HS-5 (cell line): ENCODE results near the gene RUBCN.
A peak's percentile ranks its signal among the peaks of the same experiment; 100 is the strongest.

ENCODE experiments used
- DNase-seq: peaks from one replicate; pipeline ENCODE4 v3.0.0-alpha.2; 2012; ENCODE audit warnings: low read depth

RUBCN gene

GRCh38 chr3:197736491-197737318 lies at the start of gene RUBCN:
Gene RUBCN, minus strand, starts transcription at chr3:197736904. Its CDS starts 185 bp downstream, at chr3:197736719.
- peak; percentile 69 for DNase-seq

GRCh38 chr3:197784019-197784585 lies 47.4 kb upstream of the RUBCN start:
- DNase-seq, result no peak

- DNase-seq, result no peak
Observed at GRCh38 chr3:197782230-197782629, 45.5 kb upstream of the RUBCN start.

DNA sequence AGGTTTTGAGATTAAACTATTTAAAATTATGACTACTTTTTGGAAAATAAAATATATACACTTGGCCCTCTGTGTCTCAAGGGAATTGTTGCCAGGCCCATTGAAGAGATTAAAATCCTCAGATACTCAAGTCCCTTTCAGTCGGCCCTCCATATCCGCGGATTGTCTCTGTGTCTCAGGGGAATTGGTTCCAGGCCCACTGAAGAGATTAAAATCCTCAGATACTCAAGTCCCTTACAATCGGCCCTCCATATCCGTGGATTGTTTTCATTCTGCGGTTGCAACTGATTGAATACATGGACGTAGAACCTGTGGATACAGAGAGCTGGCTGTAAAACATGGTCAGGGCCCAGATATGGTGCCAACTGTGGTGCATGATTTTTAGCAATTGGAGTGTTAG lies 38.6 kb upstream of the RUBCN start:
- no peak for DNase-seq

DNA sequence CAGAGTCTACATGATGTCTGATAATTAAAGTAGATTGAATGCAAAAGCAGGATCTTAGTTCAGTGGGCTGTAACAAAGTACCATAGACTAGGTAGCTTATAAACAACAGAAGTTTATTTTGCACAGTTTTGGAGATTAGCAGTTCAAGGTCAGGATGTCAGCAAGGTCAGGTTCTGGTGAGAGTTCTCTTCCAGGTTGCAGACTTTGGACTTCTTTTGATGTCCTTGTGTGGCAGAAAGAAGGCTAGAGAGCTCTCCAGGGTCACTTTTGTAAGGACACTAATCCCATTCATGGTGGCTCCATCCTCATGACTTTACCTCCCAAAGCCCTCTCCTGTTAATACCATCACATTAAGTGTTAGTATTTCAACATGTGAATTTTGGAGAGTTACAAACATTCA lies 25.1 kb upstream of the RUBCN start:
- DNase-seq, result no peak

- no peak for DNase-seq
Observed at GRCh38 chr3:197758512-197758911, 21.8 kb upstream of the RUBCN start.

- no peak for DNase-seq
Observed at GRCh38 chr3:197756704-197757103, 20.0 kb upstream of the RUBCN start.

DNA sequence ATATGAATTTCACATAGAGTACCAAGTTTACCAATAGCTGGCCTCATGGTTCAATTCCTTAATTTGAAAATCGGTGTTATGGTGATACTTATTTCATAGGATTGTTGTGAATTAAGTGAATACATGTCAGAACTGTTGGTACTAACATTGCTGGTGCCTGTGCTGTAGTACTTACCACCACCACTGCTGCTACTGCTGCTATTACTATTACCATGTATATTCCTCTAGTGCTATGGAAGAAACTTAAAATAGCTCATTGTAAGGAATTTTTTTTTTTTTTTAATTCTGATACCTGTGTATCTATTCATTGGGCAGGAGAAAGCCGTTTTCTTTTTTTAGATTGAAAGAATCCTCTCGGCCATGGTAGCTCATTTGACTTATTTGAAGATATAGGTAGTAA lies 16.6 kb upstream of the RUBCN start:
- no peak for DNase-seq

DNA sequence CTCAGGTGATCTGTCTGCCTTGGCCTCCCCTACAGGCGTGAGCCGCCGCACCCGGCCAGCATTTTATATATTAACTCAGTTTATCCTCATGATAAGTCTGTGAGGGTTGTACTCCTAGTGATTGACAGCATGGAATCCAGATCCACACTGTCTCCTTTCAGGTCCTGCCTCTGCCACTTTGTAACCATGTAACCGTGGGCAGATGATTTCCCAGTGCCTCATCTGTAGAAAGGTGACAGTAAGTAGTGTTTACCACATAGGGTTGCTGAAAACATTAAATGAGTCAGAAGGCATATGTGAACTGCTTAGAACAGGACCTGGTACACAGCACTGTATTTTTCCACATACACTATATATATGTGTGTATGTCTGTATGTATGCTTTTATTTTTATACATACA lies 15.4 kb upstream of the RUBCN start:
- no peak for DNase-seq

DNA sequence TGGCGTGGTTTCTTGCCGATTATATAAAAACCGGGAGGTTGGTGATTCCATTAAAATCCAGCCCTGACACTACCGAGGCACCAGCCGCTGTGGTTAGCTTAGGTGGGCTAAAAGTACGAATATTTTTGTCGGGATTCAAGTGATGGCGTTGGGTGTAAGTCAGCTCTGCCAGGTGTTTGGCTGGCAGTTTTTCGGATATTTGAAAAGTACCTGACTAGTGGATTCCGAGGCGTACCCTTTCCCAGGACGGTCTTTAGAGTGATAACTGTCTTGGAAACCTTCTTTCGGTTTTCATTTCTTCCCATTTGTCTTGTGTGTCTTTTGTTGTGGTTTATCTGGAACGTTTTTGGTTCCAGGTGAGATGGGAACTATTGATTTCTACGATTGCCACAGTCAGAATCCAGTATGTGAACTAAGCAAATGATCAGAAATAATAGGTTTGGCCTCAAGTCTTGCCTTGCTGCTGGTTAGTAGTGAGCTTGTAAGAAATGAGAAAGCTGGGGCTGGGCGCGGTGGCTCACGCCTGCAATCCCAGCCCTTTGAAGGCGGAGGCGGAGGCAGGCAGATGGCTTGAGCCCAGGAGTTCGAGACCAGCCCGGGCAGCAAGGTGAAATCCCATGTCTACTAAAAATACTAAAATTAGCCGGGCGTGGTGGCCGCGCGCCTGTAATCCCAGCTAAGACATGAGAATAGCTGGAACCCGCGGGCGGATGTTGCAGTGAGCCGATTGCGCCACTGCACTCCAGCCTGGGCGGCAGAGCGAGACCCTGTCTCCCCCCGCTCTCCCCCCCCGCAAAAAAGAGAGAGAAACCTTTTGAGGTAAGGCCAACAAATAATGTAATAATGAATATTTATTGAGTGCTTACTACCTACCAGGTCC lies 14.4 kb upstream of the RUBCN start:
- no peak for DNase-seq

- no peak for DNase-seq
Observed at GRCh38 chr3:197750396-197750831, 13.7 kb upstream of the RUBCN start.

DNA sequence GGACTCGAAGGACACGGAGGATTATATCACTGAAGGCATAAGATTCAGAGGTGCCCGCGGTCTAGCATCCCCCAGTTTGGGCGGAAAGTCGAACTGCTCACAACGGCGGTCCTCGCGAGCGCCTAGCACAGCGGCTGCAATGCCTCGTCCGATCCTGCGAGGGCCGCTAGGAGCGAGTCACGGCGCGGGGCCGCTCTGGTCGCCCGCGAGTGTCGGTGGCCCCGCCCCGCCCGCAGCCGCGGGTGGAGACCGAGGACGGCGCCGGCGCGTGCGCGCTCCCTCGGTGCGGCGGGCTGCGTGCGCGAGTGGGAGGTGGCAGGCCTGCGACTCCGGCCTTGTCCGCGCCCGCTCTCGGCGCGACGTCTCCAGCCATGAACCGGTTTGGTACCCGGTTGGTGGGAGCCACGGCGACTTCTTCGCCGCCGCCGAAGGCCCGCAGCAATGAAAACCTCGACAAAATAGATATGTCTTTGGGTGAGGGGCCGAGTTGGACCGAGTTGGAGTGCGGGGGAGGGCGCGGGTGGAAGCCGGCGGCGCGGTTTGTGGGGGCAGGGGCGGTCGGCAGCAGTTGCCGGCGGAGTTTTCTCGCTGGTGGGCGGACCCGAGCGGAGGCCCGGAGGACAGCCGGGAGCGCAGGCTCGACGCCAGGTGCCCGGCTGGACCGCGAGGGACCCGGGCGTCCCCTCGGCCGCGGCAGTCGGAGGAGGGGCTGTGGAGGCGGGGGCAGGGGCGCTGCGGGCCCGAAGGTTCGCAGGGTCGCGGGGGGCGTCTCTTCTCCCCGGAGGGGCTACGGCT lies 13.1 kb upstream of the RUBCN start, which contains the start of gene FYTTD1:
TSS of gene FYTTD1 (plus strand) at position 283 of the 795 bp plus-strand sequence. CDS start at position 372, 89 bp downstream.
- no peak for DNase-seq

DNA sequence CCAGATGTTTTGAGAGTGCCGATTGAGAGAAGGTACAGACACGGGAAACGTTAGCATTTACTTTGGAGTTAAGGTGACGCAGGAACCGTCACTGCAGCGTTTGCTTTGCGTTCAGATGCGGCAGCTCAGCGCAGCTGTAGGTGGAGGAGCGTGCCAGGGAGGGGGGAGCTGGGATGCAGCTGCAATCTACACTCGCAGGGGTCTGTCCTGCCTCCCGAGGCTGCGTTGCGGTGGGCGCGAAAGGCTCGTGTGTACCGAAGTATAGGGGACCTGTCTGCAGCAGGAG lies 12.6 kb upstream of the RUBCN start:
- DNase-seq, result no peak

DNA sequence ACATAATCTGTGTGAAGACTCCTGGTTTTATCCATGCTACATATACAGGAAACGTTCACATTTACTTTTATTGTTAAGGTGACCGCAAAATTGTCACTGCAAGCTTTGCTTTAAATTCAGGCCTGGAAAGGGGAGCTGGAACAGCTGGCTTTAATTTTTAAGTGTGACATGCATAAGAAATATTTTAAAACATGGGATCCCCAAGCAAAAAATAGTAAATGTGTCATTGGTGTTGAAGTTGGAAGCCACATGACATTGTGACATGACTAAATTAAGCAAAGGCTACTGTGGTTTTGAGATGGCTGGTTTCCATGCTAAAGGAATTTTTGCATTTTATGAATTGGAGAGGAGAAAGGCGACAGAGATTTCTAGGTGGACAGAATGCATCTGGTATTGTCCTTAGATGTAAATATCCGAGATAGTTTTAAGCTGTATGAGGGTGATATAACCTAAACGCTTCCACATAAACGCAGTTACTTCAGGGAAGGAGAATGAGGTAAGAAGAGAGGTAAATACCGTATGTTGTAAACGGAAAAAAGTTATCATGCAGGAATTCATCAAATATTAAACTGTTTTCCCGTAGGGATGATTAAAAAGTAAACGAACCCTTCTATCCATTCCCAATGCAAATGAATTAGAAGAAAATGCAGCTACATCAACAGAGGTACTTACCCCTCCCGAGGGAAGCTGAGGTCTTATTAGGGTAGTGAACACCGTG lies 12.1 kb upstream of the RUBCN start:
- DNase-seq, result no peak

GRCh38 chr3:197746801-197747237 lies 10.1 kb upstream of the RUBCN start:
- DNase-seq, result no peak

DNA sequence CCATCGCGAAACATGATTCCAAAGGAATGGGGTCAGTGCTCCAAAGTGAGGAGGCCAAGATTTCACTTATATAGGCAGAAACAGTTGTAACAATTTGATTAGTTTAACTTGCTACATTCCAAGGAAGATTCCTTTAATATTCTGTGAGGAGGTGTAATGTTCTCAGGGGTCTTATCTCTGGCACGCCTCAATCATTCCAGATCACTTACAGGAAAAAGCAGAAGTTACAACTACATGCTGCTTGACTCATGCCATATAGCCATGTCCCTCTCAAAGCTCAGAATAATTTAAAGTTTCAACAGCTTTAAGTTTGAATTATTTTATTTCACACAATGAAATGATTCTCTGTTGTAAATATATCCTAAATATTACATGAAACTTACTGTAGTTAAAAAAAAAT lies 9.5 kb upstream of the RUBCN start:
- no peak for DNase-seq

DNA sequence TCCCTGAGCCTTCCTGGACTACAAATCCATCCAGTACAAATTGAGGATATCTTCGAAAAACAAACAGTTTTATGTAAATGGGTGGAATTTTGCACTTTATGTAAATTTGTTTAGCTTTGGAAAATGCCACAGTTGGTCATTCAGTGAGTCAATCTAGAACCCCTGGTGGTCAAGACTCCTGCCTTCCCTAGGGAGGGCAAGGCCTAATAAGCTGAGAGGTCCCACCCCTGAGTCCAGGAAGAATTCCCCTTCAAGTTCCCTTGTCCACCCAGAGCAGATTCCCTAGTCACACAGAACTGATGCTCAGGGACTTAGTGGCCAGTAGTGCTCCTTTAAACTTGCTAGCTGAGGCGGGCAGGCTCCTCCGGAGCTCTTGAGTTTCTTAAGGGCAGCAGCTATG lies 6.1 kb upstream of the RUBCN start:
- no peak for DNase-seq

DNA sequence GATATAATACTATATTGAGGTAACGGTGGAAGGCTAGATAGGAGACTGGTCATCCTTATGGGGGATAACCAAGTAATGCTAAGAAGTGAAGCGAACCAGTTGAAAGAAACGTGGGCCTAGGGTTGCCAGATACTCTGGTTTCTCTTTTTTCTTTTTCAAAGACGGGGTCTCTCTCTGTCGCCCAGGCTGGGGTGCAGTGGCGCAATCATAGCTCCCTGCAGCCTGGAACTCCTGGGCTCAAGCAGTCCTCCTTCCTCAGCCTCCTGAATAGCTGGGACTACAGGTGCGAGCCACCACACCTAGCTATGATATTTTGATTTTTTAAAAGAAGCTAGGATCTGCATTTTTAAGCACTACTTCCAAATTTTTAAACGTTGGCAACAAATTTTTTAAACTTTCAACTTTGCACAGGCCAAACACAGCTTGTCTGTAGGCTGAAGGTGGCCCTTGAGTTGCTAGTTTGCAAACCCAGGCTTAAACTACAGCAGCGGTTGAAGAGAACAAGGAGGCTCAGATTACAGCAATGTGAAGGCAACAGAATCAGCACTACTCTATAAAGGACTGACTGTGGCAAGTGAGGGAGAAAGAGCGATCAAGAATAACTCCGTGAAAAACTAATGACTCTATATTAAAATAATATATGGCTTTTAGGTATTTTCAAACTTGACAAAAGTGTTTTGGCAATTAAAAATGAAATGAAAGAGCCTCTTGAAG lies 1.2 kb upstream of the RUBCN start:
- DNase-seq, result no peak

DNA sequence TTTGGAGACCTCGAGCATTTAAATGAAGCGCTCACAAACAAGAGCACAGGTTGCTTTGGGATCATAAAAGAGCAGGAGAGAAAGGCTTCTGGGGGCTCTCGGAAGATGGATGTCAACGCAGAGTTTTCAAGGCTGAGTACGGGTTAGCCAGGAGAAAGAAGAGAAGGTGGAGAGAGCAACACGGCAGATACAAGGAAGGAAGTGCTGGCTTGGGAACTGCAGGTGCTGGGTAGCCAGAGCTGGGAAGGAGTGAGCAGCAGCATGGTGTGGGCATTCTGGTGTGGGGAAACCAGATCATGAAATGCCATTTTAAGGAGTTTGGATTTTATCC lies 580 bp upstream of the RUBCN start:
- no peak for DNase-seq

DNA sequence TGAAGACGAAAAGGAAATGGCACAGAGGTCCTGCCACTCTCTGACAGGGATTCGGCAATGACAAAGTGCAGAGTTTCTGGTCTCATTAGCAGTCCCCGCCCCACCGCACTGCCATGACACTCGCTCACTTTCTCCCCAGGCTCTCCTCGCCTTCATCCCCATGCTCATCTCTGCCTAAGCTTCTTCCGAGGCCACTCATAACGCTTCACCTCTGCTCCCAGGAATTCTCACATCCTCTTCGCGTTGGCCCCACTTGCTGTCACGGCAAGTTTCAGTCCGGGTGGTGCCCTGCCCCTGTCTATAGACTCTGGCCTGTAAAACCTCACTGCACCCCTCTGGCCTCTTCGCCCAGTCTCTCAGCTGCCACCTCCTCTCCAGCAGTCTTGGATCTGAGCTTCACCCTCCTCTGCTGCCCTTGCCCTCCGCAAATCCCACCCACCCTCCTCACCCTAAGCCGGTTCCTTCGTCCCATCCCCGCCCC lies 654 bp downstream of the RUBCN start:
- DNase-seq, result no peak
